ENCODE results near the gene UGT3A2. TPM values are rescaled to one million over a fixed set of nuclear protein-coding genes. Genes with fewer than 3 reads are reported as not detected.

UGT3A2 gene
- total and polyA plus RNA-seq, 2 of the 4 experiments (the other 2 are of a cell fraction) = not detected

- no CpG with 5 or more reads among the region's 3 CpGs for WGBS, 2 experiments (ENCODE audit: extremely low coverage in 2 of 2, insufficient read length in 1 of 2)
- dilution Hi-C loops (cut with HindIII; ENCODE audit: low sequenced_read_pairs, unreplicated experiment) (no loop called here), in situ Hi-C loops (cut with MboI; ENCODE audit: low sequenced_read_pairs) (no loop called here), intact Hi-C loops (cut with micrococcal nuclease) (no loop called here)
- no peak overlapping the region for H2BK120ac ChIP-seq (ENCODE audit: low read depth, low read length)
- no peak overlapping the region for H4K8ac ChIP-seq (ENCODE audit: low read depth in 2 of 2, low read length in 2 of 2)
- no peak overlapping the region for H4K91ac ChIP-seq (ENCODE audit: insufficient read depth, low read depth, low read length)
- H3K79me1 ChIP-seq (ENCODE audit: low read depth in 1 of 2, low read length in 2 of 2) = no peaks in the 10 kb centered on the region
- H3K14ac ChIP-seq (replicated peaks; ENCODE audit: low read depth, low read length) = no peak overlapping the region
- no peak overlapping the region for H3K56ac ChIP-seq (ENCODE audit: extremely low read depth, insufficient read depth, low read length)
- H3K36me3 ChIP-seq (ENCODE audit: control insufficient read depth, insufficient read depth, low read length) = no peaks in the 10 kb centered on the region
- H2AFZ ChIP-seq (replicated peaks; ENCODE audit: low read length, poor library complexity) = no peak overlapping the region
- H3K4me1 ChIP-seq (ENCODE audit: control insufficient read depth, insufficient read depth, low read length) = no peaks in the 10 kb centered on the region
- no peak overlapping the region for H3K4ac ChIP-seq (ENCODE audit: low read depth, low read length)
- no peak overlapping the region for H3K27ac ChIP-seq (ENCODE audit: insufficient read depth, low read length)
- H2AK9ac ChIP-seq (replicated peaks; ENCODE audit: low read depth, low read length, poor library complexity) = no peak overlapping the region
- BruUV-seq (replicated peaks) = no TSS peak
- ChIA-PET POLR2A (ENCODE audit: unreplicated experiment) (no interaction called here), CTCF (no interaction called here)
- ATAC-seq (ENCODE audit: low read depth) (no peak), DNase-seq (no peak)
- no peak overlapping the region for H3K18ac ChIP-seq (ENCODE audit: low read depth, low read length)
- TF ChIP-seq CHD1 (IDR thresholded peaks at IDR 0.05; ENCODE audit: low read depth, low read length) (no peak), FOS (IDR thresholded peaks at IDR 0.05; ENCODE audit: low read depth, low read length) (no peak), MAFK (IDR thresholded peaks at IDR 0.05; ENCODE audit: low read depth, low read length) (no peak), CTCF (conservative IDR thresholded peaks at IDR 0.05; ENCODE audit: low read depth, low read length) (no peak), CEBPB (IDR thresholded peaks at IDR 0.05; ENCODE audit: low read depth, low read length) (no peak), RFX5 (IDR thresholded peaks at IDR 0.05; ENCODE audit: low read depth, low read length) (no peak), ELK1 (IDR thresholded peaks at IDR 0.05; ENCODE audit: borderline replicate concordance, low read depth, low read length) (no peak), NFE2L2 (IDR thresholded peaks at IDR 0.05; ENCODE audit: low read depth, low read length) (no peak), BHLHE40 (IDR thresholded peaks at IDR 0.05; ENCODE audit: low read depth, low read length) (no peak), MAZ (IDR thresholded peaks at IDR 0.05; ENCODE audit: borderline replicate concordance, low read depth, low read length) (no peak), RAD21 (IDR thresholded peaks at IDR 0.05; ENCODE audit: low read length) (no peak), USF2 (IDR thresholded peaks at IDR 0.05; ENCODE audit: low read depth, low read length) (no peak), POLR2A (IDR thresholded peaks at IDR 0.05; ENCODE audit: low read depth, low read length) (no peak), SMC3 (IDR thresholded peaks at IDR 0.05; ENCODE audit: low read depth, low read length) (no peak), RCOR1 (IDR thresholded peaks at IDR 0.05; ENCODE audit: insufficient replicate concordance, low read length) (no peak)
- H2BK5ac ChIP-seq (ENCODE audit: low read depth, low read length, poor library complexity, severe bottlenecking) = no peak overlapping the region
- H2BK15ac ChIP-seq (ENCODE audit: low read depth, low read length) = no peak overlapping the region
- H4K20me1 ChIP-seq (ENCODE audit: insufficient read depth, low read length) = no peaks in the 10 kb centered on the region
- H3K9me1 ChIP-seq (ENCODE audit: insufficient read depth, low read length) = no peaks in the 10 kb centered on the region
- H2BK20ac ChIP-seq (ENCODE audit: low read depth, low read length) = no peak overlapping the region
- no peak overlapping the region for H2AK5ac ChIP-seq (ENCODE audit: low read depth, low read length)
- no peak overlapping the region for H3K23ac ChIP-seq (ENCODE audit: low read depth, low read length)
- H4K5ac ChIP-seq (ENCODE audit: low read depth, low read length) = no peak overlapping the region
- no peak overlapping the region for H3K4me3 ChIP-seq (ENCODE audit: insufficient read depth, low read depth, low read length)
- no peaks in the 10 kb centered on the region for H3K27me3 ChIP-seq (ENCODE audit: control insufficient read depth, insufficient read depth, low read length)
- H3K9me3 ChIP-seq (ENCODE audit: control insufficient read depth, insufficient read depth, low read length) = no peaks in the 10 kb centered on the region
- H3K4me2 ChIP-seq (ENCODE audit: low read depth, low read length) = no peak overlapping the region
- no peak overlapping the region for H3K9ac ChIP-seq (ENCODE audit: low read depth, low read length)
Observed at GRCh38 chr5:36001032-36001431, 65.7 kb downstream of the UGT3A2 start.
